AG08395 (cell line): ENCODE measurements around the gene ICAM4.
A peak's percentile ranks its signal among the peaks of the same experiment; 100 is the strongest.
"Not testable (repeated sequence)": the region's sequence is repeated elsewhere in the genome, so short reads cannot be mapped to it uniquely, and the experiment has no call there.

ENCODE experiments used
- DNase-seq: peaks from one replicate; pipeline ENCODE4 v3.0.0; 2012; ENCODE audit warnings: mixed read lengths, low spot score

ICAM4 gene

DNA sequence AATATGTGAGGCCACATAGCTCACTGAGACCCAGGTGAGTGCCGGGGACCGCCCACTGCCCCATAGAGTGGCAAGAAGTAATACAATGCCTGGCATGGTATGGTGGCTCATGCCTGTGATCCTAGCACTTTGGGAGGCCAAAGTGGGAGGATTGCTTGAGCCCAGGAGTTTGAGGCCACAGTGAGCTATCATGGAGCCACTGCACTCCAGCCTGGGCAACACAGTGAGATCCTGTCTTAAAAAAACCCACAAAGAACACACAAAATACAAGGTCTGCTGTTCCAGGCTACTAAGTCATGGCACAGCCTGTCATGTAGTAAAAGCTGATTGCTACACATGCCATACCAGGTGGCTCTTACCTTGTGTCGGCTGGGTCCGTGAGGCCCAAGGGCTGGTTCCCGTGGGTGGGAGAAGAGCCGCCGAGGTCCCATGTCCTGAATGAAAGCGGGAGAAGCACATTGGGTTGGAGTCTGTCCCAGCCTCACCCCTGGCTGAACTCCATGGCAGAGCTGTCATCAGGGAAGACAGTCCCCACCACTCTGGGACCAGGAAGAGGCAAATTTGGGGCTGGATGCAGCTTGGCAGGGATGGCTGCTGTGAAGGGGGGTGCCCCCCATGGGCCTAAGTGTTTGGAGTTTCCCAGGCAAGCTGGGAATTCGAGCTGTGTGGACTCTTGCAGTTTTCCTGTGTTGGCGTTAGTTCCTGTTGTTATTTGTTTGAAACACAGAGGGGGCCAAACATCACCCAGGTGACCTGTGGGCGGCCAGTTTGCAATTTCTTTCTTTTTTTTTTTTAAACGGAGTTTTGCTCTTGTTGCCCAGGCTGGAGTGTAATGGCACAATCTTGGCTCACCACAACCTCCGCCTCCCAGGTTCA is 32.3 kb downstream of the ICAM4 start:
- no peak for DNase-seq

DNA sequence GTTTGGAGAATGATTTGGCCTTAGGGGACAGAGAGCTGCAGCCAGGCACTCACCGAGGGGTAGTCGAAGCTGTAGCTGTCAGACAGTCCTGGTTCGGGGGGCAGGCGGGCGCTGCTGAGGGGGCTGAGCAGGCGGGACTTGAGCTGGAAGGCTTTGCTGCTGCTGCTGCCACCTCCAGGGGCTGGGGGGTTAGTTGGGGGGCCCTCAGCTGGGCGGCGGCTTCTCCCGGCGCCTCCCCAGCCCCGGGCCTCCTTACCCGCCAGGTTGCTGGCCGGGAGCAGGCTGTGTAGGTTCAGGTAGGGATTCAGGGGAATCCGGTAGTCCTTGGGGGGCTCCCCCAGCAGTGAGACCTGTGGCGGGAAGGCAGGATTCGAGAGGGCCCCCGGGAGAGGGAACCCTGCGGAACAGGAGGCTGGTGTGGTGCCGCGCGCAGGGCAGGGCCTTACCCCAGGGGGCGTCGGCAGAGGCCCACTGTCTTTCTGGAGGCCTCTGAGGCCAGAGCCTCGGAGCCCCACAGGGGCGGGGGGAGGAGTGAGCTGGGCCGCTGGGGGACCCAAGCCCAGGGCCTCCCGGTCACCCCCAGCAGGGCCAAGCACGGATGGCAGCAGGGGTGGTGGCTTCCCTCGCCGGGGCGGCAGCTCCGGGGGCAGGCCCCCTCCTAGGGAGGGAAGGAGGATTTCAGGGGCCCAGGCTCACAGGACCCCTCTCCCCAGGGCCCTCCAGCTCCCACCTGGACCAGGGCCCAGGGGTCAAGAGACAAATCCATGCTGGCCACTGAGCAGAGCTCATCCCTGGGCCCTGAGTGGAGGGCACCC is 34.1 kb downstream of the ICAM4 start:
- no peak for DNase-seq

DNA sequence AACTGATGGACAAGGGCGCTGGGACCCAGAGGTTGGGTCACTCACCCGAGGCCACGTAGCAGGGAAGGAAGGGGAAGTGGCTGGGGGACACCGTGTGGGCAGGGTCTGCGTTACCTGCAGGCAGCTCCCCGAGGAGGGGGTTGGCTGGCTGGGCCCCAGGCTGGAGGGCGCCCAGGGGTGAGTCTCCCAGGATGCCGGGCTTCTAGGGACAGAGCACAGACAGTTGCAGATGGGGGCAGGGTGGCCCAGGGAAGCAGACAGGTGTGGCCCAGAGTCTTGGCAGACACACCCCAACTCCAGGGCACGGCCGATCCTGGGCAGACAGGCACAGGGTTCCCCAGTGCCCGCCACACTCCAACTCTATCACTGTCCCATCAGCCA is 34.7 kb downstream of the ICAM4 start:
- DNase-seq: no peak

DNA sequence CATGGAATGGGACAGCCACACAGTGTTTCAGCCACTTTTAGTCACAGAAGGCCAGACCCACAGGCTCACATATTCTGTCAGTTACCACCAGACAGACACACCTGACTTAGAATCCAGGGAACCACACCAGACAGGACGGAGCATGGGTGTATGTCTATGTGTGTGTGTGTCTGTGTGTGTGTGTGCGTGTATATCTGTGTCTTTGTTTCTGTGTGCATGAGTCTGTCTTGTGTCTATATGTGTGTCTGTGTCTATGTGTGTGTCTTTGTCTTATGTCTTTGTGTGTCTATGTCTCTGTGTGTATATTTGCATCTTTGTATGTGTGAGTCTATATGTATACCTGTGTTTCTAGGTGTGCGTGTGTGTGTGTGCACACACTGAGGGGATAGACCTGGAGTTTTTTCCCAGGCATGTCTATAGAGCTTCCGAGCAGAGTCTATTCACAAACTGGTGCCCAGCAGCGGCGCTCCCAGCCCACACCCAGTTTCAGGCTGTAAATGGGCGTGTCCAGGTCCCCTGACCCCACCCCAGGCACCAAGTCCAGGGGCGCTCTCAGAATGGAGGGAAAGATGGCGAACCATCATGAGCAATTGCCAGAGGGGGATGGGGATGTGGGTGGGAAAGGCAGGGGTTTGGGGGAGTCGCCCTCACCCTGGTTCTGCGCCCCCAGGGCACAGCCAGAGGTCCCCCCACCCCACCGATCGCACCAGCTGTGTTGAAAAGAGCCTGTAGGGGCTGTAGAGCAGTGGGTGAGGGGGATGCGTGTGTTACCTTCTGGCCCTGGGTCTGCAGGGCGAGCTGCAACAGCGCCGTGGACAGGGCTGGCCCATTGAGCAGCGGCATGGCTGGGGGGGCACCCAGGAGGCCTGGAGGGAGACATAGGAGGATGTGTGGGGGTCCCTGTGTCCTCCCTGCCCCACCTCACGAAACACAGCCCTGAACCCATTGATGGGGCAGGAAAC is 35.4 kb downstream of the ICAM4 start:
- DNase-seq: no peak

DNA sequence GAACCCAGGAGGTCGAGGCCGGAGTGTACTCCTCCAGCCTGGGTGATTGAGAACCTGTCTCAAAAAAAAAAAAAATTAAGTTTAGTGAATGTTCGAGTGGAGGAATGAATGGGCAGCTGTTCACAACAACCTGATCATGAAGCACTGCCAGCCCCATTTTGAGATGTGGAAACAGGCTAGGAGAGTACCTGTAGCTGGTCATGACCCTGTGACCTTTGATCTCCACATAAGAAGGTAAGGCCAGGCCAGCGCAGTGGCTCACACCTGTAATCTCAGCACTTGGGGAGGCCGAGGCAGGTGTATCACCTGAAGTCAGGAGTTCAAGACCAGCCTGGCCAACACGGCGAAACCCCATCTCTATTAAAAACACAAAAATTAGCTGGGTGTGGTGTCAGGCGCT is 39.0 kb downstream of the ICAM4 start:
- no peak for DNase-seq

DNA sequence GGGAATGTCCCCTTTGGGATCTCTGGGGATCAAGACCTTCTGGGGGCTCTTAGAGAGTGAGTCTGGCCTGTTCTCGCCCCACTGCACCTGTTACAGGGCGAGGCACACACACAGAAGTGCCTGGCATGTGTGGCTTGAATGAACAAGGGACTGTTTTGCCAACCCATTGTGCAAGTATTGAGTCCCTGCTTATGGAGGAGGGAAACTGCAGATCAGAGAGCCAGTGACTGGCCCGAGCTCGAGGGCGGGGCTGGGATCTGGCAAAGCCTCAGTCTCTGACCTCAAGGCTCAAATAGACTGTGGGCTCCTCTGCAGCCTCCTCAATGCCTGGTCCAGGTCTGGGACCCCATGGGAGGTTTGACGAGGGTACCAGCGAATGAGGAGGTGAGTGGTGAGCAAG is 41.0 kb downstream of the ICAM4 start:
- DNase-seq: no peak

DNA sequence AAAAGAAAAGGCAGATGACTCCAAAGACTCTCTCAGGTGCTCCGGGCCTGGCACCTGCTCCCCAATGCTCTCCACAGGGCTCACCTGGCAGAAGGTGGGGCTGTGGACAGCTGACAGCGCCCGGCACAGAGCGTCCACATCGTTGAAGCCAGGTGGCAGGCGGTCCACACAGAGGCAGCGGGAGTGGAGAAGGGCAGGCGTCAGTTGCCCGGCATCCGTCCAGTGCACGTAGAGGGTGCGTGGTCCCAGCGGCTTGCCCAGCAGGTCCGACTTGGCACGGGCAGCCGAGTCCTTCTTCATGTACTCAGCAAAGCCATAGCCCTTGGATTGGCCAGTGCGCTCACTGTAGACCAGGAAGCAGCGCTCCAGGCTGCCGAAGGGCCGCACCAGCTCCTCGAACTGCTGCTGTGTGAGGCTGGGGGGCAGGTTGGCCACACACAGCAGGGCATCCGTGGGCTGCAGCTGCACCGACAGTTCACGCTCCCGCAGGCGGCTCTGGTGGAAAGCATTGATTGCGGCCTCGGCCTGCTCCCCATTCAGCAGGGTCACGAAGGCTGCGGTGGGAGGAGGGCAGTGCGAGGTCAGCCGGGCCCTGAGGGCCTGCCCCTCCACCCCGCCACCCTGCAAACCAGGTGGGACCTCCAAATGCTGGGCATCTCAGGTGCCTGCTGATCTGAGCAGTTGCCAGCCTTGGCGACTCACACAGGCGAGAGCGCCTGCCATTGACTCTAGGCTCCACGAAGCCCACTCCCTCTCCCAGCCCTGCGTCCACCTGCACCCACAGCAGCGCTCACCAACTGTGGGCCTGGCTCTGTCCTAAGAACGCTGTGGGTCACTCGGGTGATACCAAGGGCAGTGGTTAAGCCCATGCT is 42.0 kb downstream of the ICAM4 start:
- DNase-seq: no peak

DNA sequence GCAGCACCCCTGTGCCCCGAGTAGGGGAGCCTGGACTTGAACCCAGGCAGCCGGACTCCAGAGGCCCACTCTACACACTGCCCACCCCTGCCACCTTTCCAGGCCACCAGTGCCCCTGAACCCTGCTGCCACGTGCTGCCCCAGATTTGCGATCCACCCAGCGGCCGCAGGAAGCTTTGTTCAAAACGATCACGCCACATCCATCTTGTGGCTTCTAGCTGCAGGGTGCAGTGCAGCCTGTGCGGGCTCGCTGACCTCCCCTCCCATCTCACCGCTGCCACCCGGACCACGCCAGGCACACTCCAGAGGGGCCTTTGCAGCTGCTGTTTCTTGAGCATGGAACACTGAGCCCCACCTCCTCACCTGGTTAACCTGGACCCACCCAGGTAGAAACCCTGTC is 42.8 kb downstream of the ICAM4 start:
- DNase-seq: no peak

DNA sequence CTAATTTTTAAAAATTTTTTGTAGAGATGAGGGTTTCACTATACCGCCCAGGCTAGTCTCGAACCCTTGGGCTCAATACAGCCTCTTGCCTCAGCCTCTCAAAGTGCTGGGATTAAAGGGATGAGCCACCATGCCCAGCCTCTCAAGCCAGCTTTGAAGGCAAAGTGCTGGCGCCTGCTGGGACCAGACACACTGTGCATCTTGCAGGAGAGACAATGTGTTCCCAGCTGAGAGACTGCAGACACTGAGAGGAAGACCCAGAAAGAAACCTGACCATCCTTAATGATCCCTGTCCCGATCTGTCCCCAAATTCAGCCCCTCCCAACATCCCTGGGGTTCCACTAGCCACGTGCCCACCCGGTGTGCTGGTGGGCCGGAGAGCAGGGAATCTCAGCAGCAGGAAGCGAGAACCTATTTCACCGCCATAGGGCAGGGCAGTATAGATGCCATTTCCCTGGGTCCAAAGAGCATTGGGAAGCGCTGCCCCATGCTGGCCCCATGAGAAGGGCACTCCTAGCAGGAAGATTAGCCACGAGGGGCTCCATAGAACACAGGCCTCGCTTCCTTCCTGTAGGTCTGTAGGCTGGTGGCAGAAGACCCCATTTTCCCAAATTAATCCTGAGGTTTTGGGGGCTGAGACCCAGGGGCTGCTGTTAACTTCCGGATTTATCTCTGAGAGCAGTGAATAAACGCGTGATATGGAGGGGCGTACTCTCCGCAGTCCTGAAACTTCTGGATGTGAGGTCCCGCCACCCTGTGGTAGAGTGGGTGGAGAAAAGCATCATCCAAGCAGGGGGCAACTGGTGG is 45.6 kb downstream of the ICAM4 start:
- DNase-seq: no peak

DNA sequence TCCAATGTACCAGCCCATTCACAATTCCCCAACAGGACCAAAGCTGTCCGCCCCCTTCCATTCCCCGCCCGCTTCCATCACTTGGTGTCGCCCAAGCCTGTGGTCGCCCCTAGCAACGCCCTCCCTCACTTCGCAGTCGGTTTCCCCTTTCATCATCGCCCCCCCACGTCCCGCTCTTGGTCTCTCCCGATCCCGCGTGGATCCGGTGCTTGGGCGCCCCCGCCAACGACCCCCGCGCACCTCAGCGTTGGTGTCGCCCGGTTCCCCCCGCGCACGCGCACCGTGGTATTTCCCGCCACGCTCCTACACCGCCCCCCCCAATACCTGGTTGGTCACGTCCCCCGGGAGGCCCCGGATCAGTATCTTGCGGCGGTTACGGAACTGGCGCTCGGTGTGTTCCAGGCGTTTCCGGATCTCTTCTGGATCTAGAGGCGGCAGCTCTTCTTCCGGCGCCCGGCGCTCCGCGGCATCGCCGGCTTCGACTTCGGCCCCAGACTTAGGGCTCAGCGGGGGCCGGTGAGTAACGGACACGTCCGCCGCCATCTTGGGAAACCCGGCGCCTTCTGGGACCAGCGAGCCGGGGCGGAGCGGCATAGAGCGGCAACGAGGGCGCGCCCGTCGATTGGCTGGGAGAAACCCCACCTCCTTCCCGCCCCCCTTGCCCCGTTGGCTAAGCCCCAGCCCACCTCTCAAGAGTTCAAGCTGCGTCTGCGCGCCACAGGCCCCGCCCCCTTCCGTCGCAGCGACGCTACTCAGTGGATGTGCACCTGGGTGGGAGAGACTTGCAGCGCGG is 46.4 kb downstream of the ICAM4 start, which contains the start of gene RAVER1:
Gene RAVER1, minus strand, starts transcription at position 565 of the 793 bp plus-strand sequence. Its CDS starts 22 bp downstream, at position 543.
- peak; percentile 99 for DNase-seq

DNA sequence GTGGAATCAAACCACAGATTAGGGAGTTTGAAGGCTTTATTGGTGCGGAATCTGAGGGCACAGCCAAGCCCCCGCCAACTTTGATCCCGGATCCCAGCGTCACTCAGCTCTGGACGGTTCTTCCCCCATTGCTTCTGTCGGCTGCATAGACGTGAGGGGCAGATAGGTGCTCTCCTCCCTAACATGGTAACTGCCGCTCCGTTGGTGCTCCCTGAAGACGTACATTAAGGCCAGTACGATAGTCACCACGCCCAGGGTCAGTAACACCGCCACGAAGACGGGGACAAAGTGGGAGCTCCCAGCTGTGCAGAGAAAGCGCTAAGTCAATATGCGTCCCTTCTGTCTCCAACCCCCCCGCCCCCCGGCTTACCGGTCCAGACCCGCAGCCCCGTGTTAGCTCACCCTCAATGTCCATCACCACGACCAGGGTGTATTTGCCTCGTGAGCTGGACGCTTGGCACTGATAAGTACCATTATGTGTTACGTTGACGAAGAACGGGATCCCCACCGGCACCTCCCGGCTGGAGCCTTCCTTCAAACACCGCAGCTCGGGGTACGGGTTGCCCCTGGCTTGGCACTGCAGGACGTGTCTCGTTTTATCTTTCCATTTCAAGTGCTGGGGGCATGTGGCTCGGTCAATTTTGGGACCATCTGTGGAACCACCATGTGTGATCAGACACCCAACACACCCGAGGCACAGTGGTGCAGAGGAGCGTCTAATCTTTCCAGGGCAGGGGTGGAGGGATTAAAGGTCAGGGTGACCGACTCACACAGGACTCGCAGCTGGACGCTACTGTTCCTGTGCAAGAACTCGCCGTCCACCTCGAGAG is 47.2 kb downstream of the ICAM4 start:
- DNase-seq: no peak

DNA sequence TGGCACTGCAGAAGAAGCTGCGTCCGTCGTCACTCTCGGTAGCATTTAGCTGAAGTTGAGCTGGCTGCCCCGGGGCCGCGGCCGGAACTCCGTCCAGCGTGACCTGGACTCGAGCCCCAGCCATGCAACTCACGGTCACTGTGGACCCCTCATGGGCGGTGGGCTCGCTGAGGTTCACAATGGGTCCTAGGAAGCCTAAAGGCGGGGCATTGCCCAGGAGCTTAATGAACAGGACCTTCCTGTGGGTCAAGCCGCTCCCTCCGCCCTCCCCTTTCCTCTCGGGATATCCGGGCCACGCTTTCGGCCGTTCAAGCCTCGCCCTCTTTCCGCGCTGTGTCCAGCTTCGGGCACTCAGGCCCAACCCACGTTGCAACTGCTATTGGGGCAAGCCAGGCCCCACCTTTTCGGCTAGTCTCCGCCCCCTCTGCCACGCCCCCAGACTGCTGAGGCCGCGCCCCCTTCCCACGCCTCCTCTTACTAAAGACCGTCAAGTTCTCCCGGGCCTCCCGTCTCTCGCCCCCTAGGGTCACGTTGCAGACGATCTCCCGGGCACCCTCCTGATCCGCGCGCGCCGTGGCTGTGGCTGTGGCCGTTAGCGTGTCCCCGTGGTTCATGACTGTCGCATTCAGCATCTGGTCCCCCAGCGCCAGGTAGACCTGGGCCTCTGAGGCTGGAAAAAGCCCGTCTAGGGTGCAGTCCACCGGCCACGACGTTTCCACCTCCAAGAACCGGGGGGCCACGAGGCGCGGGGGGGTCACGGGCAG is 48.0 kb downstream of the ICAM4 start:
- peak; percentile 94 for DNase-seq

DNA sequence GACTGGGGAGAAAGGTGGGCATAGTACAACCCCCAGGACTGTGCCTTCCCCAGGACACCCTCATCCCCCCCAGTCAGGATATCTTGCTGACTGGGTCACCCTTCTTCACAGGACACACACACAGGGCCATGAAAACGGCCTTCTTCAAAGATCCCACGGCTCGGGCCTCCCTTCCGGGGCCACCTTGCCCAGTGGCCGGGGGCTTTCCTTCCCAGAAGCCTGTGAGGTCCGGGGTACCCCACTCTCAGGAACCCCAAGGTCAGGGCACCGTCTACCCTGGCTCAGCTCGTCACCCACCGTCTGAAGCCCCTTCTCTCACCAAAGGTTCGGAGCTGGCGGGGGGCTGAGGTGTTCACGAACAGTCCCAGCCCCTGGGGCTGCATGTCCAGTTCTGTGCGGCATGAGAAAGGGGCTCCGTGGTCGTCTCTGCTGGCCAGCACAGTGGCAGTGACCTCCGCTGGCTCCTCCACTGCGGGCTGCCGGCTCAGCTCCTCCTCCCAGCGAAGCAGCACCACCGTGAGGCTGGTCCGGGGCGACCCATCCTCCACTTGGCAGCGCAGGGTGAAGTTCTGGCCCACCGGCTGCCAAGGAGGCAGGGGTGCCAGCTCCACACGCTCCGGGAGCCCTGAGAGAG is 48.7 kb downstream of the ICAM4 start:
- DNase-seq: no peak

DNA sequence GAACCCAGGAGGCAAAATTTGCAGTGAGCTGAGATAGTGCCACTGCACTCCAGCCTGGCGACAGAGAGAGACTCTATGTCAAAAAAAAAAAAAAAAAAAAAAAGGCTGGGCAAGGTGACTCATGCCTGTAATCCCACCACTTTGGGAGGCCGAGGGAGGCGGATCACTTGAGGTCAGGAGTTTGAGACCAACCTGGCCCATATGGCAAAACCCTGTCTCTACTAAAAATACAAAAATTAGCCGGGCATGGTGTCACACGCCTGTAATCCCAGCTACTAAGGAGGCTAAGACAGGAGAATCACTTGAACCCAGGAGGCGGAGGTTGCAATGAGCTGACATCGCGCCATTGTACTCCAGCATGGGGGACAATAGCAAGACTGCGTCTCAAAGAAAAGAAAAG is 50.0 kb downstream of the ICAM4 start:
- not testable (repeated sequence) for DNase-seq
